Uterus (tissue), 2 donors: ENCODE data around the gene GNA14.

ENCODE experiments used
- CTCF ChIP-seq, 4 experiments: fragments of 200-600 bp in 2 of 4; fragments of 450-650 bp in 2 of 4; sonication (generic) in 2 of 4; IDR thresholded peaks; one replicate each; pipeline ENCODE4 v1.5.1; 2016 to 2019; ENCODE audit warnings: antibody characterized with exemption in 4 of 4, mild to moderate bottlenecking in 2 of 4, moderate library complexity in 1 of 4
- POLR2A ChIP-seq, 2 donors: fragments of 450-650 bp; IDR thresholded peaks; one replicate each; pipeline ENCODE4 v1.6.1; 2016; ENCODE audit warnings: antibody characterized with exemption in 2 of 2, mild to moderate bottlenecking in 1 of 2, moderate library complexity in 1 of 2

- TF ChIP-seq CTCF (IDR thresholded peaks at IDR 0.05) (no peak), POLR2A (IDR thresholded peaks at IDR 0.05) (no peak)
These were observed 137.5 kb downstream of the GNA14 start for GRCh38 chr9:77510666-77511065.
